AG08395 (cell line): Measurements from ENCODE around the gene FAM8A1.
"Not testable (repeated sequence)": the region's sequence is repeated elsewhere in the genome, so short reads cannot be mapped to it uniquely, and the experiment has no call there.

ENCODE experiments used
- DNase-seq: peaks from one replicate; pipeline ENCODE4 v3.0.0; 2012; ENCODE audit warnings: mixed read lengths, low spot score

The FAM8A1 gene, protein sequence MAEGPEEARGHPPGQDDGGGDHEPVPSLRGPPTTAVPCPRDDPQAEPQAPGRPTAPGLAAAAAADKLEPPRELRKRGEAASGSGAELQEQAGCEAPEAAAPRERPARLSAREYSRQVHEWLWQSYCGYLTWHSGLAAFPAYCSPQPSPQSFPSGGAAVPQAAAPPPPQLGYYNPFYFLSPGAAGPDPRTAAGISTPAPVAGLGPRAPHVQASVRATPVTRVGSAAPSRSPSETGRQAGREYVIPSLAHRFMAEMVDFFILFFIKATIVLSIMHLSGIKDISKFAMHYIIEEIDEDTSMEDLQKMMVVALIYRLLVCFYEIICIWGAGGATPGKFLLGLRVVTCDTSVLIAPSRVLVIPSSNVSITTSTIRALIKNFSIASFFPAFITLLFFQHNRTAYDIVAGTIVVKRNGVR

DNA sequence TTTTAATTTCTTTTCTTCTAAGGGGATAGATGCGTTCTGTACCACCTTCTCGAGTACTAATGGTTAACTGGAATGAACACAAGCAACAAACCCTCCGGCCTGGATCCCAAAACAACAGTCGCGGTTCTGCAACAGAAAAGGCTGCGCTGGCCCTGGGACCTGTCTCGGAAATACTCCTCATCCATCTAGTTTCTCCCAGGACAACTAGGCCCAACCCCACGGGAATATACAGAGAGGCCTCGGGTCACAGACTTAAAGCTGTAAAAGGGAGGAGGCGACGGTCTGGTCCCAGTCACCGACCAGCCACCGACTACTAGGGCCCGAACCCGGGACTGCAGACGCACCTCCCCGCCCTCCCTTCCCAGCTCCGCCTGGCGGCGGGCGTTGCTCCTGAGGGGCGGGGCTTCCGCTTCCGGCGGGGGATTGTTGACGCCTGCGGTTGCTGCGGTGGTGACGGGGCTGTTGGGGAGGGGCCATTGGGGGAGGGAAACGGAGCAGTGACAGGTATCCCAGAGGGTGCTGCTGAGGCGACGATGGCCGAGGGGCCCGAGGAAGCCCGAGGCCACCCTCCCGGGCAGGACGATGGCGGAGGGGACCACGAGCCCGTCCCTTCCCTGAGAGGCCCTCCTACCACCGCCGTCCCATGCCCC is at the start of gene FAM8A1:
TSS of gene FAM8A1 (plus strand) at position 426 of the 650 bp plus-strand sequence. CDS start at position 534, 108 bp downstream.
- DNase-seq = peak; percentile 95

DNA sequence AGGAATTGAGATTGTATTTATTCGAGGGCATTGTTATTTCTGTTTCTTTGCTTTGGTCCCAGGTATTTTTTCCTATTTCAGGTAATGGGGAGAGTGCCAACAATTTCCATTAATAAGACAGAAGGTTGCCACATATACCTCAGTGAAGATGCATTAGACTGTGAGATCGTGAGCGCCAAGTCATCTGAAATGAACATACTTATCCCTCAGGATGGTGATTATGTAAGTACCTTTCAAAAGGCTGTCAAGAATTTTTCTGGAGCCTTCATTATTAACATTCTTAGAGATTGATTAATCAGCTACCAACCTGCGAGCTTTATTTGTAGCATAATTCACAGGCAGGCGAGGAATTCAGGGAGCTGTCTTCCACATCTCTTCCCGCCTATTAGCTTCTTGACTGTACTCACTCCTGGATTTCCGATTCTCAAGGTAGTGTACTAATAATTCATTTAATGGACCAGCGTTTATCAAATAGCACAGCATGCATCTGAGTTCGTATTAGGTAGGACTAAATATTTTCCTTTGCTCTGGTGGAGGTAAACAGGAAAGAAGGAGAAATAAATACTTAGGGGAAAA is 48.6 kb upstream of the FAM8A1 start:
- DNase-seq = no peak

DNA sequence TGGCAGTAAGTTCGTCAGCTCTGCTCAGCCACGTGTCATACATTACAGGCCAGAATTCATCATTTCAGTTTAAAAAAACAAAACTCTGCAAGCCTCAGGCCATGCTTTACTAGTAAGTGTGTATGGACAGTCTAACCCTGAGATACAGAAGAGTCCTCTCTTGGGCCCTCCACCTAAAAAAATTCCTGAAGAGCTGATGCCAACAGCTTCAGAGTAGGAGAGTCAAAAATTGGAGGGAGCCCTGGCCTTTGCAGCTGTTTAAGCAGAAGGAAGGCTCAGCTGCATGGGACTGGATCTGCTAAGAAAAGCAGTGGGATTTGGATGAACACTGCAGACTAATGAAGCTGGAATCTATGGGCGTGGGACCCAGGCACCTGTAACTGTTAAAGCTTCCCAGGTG is 47.2 kb upstream of the FAM8A1 start:
- DNase-seq = no peak

DNA sequence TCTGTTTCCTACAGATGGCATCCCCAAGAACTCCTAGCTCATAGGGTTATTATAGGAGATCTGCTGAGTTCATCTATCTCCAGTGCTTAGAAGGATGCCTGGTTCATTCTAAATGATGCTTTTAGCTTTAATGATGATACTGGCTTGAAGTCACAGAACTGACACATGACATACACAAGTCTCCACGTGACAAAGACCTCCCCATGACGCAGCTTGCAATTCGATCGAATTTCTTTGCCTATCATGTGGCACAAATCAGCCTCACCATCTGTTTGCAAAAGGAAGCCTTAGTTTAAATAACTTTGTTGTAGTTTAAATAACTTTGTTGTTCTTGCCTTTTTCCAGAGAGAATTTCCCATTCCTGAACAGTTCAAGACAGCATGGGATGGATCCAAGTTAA is 44.1 kb upstream of the FAM8A1 start:
- DNase-seq = no peak

DNA sequence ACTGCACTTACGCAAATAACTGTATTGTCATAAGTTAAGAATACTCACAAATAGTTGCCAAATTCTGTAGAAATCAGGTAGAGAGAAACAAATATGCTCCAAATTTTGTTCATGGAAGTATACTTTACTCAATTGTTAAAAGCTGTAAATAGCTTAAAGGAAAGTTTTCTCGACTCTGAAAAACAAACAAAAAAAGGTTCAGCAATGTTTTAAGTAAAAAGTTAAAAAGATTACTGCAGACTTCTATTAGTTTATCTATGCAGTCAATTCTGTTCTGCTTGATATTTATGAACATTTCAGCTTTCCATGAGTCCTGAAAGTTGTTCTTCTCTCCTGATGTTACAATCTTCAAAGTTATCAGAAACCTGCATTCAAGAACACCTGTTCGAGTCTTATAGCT is 37.5 kb upstream of the FAM8A1 start:
- no peak for DNase-seq

DNA sequence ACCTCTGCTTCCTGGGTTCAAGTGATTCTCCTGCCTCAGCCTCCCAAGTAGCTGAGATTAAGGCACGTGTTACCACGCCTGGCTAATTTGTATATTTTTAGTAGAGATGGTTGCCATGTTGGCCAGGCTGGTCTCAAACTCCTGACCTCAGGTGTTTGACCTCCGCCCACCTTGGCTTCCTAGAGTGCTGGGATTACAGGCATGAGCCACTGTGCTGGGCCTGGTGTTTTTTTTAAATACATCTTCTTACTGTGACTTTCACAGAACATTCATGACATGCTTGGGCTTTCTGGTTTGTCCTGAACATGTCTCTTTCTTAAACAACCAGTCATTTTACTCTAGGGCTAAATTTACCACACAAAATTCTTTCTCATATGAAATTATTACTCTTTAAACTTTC is 34.7 kb upstream of the FAM8A1 start:
- no peak for DNase-seq

DNA sequence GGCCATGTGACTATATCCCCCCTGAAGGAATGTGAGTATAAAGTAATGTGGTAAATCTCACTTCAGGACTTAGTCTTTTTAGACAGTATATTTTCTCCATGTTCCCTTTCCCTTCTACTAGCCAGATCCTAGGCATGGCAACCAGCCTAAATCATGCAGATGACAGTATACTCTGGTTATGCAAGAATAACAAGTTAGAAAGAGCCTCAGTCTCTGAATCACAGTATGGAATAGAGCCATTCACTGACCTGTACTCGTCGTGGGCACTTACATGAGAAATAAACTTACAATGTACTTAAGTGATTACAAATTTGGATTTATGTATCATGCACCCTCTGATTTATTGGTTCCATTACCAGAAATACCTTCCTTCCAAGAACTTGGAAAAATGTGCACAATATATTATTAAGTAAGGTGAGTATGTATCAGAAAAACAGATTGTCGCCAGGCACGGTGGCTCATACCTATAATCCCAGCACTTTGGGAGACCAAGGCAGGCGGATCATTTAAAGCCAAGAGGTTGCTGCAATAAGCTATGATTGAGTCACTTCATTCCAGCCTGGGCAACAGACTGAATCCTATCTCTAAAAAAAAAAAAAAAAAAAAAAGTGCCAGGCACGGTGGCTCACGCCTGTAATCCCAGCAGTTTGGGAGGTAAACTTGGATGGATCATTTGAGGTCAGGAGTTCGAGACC is 25.1 kb upstream of the FAM8A1 start:
- peak; percentile 84 for DNase-seq

DNA sequence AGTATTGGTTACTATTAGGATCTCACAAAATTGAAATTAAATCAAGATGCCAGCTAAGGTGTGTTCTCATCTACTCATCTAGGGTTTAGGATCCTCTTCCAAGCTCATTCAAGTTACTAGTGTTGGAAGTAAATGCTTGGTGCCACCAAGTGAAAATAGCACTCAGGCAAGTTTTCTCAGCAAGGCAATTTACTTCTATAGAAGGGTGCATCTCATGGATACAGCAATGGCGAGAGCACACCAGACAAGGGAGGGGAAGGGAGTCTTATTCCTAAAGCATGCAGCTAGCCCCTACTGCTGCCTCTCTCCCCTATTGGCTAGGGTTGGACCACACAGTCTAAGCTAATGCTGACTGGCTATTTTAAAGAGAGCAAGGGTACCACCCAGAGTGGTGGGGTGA is 23.0 kb upstream of the FAM8A1 start:
- DNase-seq = no peak

DNA sequence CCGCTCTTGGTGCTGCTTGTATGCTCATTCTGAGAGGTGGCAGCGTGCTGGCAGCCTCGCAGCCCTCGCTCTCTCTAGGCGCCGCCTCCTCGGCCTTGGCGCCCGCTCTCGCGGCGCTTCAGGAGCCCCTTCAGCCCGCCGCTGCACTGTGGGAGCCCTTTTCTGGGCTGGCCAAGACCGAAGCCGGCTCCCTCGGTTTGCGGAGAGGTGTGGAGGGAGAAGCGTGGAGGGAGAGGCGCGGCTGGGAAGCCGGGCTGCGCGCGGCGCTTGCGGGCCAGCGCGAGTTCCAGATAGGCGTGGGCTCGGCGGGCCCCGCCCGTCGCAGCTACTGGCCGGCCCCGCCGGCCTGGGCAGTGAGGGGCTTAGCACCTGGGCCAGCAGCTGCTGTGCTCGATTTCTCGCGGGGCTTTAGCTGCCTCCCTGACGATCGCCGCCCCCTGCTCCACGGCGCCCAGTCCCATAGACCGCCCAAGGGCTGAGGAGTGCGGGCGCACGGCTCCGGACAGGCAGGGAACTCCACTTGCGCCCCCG is 19.5 kb upstream of the FAM8A1 start:
- DNase-seq = peak; percentile 17

DNA sequence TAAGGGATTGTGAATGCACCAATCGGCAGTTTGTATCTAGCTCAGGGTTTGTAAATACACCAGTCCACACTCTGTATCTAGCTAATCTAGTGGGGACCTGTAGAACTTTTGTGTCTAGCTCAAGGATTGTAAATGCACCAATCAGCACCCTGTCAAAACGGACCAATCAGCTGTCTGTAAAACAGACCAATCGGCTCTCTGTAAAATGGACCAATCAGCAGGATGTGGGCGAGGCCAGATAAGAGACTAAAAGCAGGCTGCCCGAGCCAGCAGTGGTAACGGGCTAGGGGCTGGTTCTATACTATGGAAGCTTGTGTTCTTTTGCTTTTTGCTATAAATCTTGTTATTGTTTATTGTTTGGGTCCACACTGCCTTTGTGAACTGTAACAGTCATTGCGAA is 18.8 kb upstream of the FAM8A1 start:
- not testable (repeated sequence) for DNase-seq

DNA sequence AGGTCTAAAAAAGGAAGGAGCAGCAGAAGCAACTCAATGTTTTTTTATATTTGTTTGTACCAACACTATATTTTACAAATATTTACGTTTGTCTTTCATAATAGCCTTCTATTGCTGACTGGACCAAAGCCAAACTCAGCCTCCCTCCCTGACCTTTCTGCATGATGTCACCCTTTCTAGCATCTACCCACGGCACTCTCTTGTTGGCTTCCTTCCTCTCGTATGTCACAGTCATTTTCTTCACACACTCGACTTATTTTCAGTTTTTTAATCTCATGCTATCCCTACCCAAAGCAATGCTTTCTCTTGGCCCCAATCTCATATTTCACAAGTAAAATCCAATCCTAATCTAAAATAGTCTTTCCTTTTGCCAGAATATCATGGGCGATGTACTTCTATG is 16.3 kb upstream of the FAM8A1 start:
- peak; percentile 36 for DNase-seq

DNA sequence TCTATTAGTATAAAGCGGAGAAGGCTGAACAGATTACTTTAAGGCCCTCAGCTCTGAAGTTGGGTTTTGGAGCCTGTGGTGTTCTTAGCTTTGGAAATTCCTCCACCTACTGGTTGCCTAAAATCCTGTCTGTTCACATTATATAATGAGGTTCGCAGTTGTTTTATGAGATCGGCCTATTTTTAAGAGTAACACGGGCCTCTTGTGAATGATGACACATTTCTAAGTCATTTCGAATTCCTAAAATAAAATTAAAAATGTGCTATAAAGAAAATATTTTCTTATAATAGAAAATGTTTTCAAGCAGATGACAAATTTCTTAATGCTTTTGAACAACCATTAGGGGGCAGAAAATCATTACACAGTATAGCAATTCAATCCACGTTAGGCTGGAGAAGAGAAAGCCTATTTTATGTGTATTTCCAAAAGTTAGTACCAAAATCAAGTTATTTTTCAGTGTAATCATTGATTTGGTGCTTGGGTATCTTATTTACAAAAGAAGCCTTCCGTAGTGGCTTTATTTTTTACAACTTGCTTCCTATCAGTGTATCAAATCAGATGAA is 15.8 kb upstream of the FAM8A1 start:
- peak; percentile 75 for DNase-seq

DNA sequence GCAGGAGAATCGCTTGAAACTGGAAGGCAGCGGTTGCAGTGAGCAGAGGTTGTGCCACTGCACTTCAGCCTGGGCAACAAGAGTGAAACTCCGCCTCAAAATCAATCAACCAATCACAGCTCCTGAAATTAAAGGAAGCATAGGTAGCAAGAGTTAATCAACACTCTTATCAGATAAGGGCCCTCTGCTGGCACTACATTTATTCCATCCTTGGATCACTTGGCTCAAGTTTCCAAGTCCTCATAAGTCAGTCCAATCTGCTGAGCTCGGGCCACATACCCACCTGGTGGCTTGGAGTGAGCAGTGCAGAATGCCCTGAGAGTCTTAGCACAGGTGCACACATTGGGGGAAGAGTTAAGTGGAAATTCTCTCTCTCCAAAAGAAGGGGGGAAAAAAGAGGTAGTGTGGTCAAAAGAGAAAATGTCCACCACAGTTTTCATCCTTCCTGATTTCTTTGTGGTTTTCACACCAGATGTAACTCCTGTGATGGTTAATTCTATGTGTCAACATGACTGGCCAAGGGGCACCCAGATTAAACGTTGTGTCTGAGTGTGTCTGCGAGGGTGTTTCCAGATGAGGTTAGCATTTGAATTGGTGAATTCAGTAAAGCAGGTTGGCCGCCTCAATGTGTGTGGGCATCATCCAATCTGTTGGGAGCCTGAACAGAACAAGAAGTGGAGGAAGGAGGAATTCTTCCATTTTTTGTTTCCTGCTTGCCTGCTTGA is 14.2 kb upstream of the FAM8A1 start:
- DNase-seq = no peak

DNA sequence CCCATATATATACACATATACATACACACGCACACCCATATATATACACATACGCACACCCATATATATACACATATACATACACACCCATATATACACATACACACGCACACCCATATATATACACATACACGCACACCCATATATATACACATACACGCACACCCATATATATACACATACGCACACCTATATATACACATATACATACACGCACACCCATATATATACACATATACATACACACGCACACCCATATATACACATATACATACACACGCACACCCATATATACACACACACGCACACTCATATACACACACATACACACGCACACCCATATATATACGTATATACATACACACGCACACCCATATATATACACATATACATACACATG is 13.5 kb upstream of the FAM8A1 start:
- DNase-seq = not testable (repeated sequence)

DNA sequence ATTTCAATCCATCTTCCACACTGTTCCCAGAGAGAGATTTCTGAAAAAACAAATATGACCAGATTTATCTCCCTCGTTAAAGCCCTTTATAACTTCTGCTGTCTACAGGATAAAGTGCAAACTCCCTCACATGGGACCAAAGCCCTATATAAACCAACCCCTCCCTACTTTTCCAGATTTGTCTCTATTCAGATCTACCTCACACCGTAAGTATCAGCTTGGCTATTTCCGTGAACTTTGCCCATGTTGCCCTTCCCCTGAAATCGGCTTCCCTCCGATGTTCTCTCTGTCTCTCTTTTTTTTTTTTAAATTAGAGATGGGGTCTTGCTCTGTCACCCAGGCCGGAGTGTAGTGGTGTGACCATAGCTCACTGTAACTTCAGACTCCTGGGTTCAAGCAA is 12.1 kb upstream of the FAM8A1 start:
- DNase-seq = no peak

DNA sequence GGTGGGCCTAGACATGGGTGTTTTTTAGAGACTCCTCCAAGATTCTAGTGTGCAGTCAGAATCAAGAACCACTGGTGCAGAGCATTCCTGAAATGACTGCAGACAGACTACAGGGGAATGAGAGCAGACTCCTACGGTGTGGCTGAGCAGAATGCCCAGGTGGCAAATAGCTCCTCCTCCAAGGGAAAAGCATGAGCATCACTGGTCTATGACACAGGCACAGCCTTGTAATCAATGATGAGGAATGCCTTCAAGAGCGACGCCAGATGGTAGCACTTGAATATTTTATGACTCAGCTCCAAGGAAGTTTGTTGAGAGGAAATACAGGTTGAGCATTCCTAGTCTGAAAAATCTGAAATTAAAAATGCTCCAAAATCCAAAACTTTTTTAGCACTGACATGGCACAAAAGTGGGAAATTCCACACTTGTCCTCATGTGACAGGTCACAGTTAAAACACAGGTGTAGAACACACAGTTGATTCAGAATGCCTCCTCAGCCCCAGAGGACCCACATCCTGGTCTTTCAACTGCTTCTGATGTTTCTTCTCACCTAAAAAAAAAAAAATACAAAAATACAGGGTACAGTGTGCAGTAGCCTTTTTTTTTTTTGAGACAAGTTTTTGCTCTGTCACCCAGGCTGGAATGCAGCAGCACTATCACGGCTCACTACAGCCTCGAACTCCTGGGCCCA is 10.6 kb upstream of the FAM8A1 start:
- DNase-seq = peak; percentile 84

DNA sequence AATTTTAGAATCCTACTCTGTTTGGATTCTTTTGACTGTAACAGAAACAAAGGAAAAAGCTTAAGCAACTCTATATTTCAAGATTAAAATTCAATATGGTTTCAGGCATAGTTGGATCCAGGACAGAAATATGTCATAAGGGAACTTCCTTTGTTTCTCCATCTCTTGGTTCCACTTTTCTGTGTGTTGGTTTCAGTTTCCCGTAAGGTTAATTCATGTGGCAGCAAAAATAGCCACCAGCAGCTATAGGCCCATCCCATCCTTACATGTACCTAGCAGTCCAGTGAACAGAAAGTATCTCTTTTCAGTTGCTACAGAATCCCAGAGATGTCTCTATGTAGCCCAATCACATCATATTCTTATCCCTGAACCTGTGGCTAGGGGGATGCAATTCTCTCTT is 8.8 kb upstream of the FAM8A1 start:
- DNase-seq = no peak

DNA sequence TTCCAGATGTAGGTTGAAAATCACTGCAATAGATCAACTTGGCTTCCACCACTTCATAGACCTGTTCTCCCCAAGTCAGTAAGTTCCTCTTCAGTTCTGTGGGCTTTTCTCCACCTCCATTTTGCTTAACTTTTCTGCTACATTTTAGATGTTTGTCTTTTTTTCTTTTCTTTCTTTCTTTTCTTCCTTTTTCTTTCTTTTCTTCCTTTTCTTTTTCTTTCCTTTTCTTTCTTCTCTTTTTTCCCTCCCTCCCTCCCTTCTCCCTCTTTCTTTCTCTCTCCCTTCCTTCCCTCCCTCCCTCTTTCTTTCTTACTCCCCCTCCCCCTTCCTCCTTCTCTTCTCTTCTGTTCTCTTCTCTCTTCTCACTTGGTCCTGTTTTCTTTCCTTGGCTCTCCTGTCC is 6.9 kb upstream of the FAM8A1 start:
- no peak for DNase-seq

DNA sequence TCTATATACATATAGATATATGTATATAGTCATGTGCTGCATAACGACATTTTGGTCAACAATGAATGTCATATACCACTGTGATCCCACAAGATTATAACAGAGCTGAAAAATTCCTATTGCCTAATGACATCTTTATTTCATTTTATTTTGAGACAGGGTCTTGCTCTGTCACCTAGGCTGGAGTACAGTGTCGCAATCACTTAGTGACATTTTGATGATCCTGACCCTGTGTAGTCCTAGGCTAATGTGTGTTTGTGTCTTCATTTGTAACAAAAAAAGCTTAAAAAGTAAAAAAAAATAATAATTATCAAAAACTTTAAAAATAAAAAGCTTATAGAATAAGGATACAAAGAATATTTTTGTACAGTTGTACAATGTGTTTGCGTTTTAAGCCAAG is 4.0 kb upstream of the FAM8A1 start:
- DNase-seq = no peak

DNA sequence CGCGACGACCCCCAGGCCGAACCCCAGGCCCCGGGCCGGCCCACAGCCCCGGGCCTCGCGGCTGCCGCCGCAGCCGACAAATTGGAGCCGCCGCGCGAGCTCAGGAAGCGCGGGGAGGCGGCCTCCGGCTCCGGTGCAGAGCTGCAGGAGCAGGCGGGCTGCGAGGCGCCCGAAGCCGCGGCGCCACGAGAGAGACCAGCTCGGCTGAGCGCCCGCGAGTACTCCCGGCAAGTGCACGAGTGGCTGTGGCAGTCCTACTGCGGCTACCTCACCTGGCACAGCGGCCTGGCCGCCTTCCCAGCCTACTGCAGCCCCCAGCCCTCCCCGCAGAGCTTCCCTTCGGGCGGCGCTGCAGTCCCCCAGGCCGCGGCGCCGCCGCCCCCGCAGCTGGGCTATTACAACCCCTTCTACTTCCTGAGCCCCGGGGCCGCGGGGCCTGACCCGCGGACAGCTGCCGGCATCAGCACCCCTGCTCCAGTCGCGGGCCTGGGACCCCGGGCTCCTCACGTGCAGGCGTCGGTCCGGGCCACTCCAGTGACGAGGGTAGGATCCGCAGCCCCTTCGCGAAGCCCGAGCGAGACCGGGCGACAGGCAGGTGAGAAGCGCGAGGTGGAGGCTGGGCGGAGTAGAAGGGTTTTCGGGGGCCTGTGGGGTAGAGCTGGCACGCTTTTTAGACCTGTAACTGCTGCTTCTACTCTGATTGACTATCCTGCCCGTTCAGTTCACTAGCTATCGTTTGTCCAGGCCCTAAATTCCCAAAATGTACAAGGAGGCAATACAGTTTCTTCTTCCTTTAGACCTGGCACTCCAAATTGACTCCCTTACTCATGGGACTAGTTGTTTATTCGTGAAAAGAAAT is 654 bp downstream of the FAM8A1 start:
- peak; percentile 16 for DNase-seq
